ENCODE results near the gene MMAB.

GRCh38 chr12:109541413-109541726 is 31.9 kb downstream of the MMAB start:
- TF ChIP-seq, protein P1, sequence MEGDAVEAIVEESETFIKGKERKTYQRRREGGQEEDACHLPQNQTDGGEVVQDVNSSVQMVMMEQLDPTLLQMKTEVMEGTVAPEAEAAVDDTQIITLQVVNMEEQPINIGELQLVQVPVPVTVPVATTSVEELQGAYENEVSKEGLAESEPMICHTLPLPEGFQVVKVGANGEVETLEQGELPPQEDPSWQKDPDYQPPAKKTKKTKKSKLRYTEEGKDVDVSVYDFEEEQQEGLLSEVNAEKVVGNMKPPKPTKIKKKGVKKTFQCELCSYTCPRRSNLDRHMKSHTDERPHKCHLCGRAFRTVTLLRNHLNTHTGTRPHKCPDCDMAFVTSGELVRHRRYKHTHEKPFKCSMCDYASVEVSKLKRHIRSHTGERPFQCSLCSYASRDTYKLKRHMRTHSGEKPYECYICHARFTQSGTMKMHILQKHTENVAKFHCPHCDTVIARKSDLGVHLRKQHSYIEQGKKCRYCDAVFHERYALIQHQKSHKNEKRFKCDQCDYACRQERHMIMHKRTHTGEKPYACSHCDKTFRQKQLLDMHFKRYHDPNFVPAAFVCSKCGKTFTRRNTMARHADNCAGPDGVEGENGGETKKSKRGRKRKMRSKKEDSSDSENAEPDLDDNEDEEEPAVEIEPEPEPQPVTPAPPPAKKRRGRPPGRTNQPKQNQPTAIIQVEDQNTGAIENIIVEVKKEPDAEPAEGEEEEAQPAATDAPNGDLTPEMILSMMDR (conservative IDR thresholded peaks at IDR 0.05 in 1 of 2, IDR thresholded peaks at IDR 0.05 in 1 of 2; ENCODE audit: low read depth in 1 of 2, low read length in 2 of 2): no peak
- no peak for TF ChIP-seq EZH2 (IDR thresholded peaks at IDR 0.05; ENCODE audit: low read length, missing control alignments)

Measured in fibroblast of lung (primary cell).